Measurements from ENCODE around the gene AHI1.

- TF ChIP-seq, protein P1, sequence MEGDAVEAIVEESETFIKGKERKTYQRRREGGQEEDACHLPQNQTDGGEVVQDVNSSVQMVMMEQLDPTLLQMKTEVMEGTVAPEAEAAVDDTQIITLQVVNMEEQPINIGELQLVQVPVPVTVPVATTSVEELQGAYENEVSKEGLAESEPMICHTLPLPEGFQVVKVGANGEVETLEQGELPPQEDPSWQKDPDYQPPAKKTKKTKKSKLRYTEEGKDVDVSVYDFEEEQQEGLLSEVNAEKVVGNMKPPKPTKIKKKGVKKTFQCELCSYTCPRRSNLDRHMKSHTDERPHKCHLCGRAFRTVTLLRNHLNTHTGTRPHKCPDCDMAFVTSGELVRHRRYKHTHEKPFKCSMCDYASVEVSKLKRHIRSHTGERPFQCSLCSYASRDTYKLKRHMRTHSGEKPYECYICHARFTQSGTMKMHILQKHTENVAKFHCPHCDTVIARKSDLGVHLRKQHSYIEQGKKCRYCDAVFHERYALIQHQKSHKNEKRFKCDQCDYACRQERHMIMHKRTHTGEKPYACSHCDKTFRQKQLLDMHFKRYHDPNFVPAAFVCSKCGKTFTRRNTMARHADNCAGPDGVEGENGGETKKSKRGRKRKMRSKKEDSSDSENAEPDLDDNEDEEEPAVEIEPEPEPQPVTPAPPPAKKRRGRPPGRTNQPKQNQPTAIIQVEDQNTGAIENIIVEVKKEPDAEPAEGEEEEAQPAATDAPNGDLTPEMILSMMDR (conservative IDR thresholded peaks at IDR 0.05; ENCODE audit: low read depth, low read length) = no peak
- no peak for TF ChIP-seq EZH2 (IDR thresholded peaks at IDR 0.05; ENCODE audit: borderline replicate concordance, low read depth, low read length, poor library complexity, severe bottlenecking)
Observed at GRCh38 chr6:135465903-135466302, 31.6 kb downstream of the AHI1 start.
